GM18502 (cell line): ENCODE data around the gene CCDC9B.

Source experiments
- ATAC-seq: cut with Tn5 transposase; IDR thresholded peaks from one replicate; pipeline ENCODE4 v1.9.1; 2021; ENCODE audit warnings: mild to moderate bottlenecking; ENCODE audit not compliant: unreplicated experiment, poor library complexity

The CCDC9B gene

DNA sequence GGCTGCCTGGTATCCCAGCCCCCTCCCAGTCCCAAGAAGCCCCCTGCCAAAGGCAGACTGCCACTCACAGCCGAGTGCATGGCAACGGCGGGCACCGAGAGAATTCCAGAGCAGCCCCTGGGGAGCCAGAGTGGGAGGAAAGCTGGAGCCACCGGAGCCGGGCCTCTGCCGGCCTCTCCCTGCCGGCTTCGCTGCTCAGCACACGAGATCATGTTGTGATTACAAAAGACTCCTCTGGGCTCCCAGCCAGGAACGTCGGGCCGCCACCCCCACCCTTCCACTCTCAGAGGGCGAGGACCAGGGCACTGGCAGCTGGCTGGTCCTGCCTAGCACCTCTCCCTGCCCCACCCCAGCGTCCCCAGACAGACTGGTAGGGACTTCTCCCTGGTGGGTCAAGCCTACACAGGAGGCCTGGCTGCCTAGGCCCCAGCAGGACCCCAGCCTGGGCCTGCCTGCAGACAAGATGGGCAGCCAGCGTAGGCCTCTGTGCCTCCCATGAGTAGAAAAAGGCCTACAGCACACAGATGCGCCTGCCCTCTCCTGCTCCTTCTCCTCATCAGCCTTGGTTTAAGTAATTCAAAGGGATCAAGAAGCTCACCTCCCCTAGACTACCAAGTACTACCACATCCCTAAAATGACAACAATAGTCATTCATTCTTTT, at the start of gene CCDC9B:
CCDC9B (minus strand) TSS at position 200 of the 661 bp plus-strand sequence; CDS start at position 80, 120 bp downstream.
- ATAC-seq: no peak

DNA sequence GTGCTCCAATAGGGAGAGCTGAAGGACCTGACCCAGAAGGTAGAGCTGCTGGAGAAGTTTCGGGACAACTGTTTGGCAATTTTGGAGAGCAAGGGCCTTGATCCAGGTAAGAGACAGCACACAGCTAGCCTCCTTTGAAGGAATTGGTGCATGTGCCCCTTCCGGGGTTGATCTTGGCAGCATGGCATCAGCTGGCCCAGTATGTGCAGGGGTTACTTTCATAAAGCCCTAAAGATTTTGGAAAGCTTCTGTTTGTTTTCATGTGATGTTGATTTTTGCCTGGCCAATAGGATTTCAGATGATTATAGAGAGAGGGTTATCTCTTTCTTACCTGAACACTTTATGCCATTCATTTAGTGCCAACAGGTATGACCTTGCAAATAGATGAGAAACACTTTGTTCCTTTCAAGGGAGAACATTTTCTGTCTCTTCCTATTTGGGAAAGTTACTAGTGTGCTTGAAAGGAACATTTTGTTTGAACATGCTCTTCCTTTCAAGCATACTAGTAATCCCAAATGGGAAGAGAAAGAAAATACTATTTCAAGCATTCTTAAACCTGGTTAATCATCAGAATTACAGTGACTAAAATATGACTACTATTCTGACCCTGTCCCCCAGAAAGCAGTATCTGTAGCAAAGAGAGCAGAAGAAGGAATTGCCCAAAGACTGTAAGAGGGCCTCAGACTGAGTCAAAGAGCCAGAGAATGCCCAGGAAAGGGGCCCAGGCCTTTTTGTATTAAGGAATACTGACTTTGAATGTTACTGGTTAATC, 49.3 kb upstream of the CCDC9B start:
- ATAC-seq: no peak

DNA sequence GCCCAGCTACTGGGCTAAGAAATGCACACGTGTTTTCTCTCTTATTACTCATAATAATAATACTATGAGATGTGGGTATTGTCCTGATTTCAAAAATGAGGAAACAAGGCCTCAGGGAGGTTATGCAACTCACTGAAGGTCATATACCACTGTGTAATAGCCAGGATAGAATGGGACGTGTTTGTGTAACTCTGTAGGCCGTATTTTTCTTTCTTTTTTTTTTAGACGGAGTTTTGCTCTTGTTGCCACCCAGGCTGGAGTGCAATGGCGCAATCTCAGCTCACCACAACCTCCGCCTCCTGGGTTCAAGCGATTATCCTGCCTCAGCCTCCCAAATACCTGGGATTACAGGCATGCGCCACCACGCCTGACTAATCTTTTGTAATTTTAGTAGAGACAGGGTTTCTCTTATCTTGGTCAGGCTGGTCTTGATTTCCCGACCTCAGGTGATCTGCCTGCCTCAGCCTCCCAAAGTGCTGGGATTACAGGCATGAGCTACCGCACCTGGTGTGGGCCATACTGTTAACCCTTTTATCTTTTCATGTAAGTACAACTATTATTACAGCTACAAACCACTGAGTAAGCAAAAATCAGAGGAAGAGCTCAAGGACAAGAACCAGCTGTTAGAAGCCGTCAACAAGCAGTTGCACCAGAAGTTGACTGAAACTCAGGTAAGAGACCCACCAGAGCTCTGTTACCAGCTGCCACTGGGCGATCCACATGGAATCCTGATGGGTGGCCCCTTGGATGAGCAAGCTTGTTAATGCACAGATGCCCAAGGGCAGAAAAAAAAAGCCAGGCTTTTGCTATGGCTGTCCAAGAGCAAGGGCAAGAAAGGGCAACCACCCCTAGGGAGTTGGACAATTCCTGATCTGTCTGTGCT, 48.4 kb upstream of the CCDC9B start:
- ATAC-seq: no peak

DNA sequence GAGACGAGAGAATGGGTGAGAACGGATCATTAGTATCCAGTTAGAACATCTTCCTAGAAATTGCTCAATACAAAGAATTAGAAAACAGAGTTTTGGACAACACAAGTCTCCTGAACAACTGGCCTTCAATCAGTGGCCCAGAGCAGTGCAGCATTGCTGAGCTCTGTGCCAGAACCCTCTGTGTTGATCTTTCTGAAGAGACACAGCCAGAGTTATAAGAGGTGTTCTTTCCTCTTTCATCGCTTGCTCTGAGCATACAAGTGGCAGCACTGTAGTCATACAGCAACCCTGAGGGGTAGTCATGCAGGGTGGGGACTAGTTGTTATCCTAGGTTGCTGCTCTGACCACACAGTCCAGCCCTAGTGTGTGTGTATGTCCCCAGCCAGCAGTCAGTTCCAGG, 45.7 kb upstream of the CCDC9B start:
- ATAC-seq: no peak

DNA sequence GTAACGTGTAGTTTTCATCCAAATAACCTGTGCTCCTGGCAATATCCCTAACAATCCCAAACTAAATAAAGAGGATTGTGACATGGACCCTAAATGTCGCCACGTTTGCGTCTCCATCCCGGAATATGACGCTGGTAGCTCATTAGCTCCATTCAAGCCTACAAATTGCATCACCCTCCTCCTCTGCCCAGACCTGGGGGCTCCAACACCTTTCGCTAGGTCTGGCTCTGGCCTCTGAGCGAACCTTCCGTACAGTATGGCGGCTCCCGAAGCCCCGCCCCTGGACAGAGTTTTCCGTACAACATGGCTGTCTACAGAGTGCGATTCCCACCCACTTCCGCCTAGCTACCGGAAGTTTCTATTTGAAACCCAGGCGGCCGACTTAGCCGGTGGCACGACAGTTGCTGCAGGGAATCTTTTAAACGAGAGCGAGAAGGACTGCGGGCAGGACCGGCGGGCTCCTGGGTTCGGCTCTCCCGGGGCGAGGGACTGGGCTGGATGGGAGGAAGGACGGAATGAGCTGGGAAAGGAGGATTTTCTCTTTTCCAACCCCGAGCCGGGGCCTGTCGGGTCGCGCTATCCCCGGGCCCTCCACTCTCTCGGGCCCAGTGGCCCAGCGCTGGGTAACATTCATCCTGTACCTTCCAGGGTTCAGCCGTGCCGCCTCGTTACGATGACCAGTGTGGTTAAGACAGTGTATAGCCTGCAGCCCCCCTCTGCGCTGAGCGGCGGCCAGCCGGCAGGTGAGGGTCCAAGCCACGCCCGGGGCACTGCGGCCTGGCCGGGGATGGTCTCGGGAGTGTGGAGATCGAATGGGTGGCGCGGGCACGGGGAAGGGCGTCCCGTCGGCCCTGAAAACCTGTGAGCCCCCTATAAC, 42.1 kb upstream of the CCDC9B start, which contains the start of gene KNSTRN:
KNSTRN (plus strand) TSS at position 142 of the 877 bp plus-strand sequence; CDS start at position 257, 115 bp downstream.
- ATAC-seq: peak; percentile 94

DNA sequence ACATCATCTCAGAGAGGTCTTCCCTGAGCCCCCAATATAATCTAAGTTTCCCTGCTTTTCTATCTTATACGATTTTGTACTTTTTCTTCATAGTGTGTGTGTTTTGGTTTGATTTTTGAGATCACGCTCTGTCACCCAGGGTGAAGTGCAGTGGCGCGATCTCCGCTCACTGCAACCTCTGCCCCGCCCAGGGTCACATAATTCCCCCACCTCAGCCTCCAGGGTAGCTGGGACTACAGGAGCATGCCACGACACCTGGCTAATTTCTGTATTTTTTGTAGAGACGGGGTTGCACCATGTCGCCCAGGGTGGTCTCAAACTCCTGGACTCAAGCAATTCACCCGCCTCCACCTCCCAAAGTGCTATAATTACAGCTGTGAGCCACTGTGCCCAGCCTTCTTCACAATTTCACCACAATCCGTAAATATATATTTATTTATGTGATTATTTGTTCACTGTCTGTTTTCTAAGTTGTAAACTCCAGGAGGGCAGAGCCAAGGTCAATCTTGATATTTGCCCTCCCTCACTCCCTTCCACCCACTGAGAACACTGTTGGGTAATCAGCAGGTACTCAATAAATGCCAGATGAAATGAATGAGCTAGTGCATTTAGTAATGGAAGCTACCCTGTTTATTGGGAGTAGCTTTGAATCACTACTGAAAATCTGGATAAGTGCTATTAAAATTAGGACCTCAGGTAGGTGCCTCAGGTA, 41.2 kb upstream of the CCDC9B start:
- ATAC-seq: no peak

DNA sequence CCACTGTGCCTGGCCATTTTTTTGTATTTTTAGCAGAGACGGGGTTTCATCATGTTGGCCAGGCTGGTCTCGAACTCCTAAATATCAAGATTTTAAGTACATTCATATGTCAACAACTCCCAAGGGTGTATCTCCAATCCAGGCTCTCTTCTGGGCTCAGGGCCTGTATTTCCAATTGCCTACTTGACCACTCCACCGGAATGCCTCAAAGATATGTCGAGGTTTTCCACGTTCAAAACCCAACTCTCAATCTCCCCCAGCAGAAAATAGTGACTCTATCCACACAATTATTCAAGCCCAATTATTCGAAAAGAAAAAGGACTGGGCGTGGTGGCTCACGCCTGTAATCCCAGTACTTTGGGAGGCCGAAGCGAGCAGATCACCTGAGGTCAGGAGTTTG, 39.9 kb upstream of the CCDC9B start:
- no peak for ATAC-seq

DNA sequence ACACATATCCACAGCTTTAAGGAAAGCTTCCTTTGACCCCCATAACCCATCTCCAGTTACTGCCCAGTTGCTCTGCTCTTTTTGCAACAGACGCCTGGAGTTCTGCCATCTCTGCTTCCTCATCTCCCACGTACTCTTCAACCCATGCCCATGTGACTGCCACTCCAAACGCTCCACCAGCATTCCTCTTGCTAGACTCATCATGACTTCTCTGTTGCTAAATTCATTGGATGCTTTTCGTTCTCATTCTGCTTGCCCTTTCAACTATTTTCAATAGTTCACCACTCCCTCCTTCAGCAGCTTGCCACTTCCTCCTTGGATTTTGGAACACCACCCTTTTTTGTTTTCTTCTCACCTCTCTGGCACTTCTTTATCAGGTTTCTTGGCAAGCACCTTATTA, 39.1 kb upstream of the CCDC9B start:
- ATAC-seq: no peak

DNA sequence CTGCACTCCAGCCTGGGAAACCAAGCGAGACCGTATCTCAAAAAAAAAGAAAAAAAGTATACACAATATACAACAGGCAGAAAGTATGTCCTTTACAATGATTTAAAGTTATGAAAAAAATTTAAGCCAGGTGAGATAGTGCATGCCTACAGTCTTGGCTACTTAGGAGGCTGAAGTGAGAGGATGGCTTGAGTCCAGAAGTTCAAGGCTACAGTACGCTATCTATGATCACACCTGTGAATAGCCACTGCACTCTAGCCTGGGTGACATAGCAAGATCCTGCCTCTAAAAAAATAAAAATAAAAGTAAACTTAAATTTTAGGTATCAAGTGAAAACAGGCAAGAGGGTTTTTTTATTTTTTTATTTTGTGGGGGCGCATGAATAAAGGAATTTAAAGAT, 38.6 kb upstream of the CCDC9B start:
- ATAC-seq: no peak

DNA sequence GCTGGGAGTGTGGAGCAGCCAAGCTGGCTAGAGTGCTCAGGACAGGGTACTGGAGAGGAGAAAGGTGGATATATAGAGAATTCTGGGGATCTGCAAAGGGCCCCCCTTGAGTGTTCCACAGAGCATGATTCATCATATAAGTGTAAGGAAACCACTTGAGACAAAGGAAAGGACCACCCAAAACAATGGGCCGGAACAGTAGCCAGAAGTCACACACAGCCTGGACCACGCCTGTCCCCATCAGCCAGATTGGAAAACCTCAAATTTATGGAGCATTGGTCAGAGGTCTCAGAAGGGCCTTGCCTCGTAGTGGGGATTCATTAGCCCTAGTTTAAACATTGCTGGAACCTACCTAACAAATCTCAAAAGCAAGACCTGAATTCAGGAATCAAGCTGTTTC, 36.9 kb upstream of the CCDC9B start:
- ATAC-seq: no peak

DNA sequence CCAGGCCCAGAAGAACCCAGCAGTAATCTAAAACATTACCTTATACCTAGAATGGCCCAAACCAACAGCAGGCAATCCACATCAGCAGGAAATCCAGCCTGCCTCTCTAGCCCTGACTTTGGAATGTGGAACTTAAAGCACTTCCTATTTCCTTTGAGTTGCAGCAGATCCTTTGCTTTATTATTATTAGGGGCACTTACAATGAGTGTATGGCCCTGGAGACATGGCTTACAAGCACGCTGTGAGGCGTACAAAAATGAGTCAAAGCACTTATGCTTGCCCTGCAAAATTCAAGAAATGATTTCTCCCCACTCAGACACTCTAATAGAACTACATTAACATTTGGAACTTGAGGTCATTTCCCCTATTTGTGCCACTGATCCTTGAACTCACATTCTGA, 32.2 kb upstream of the CCDC9B start:
- ATAC-seq: no peak

DNA sequence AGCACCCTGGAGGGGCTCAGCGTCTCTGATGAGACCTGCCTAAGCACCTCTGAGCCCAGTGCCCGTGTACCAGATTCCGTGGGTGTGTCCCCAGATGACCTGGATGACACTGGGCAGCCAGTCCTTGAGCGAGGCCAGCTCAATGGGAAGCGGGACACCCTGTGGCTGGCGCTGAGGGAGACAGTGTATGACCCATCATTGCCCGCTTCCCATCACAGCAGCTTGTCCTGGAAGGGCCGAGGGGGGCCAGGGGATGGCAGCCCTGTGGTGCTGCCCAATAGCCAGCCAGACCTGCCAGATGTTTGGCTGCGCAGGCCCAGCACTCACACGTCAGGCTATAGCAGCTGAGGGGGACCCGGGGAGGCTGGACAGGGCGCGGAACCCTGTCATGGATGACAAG, 29.2 kb upstream of the CCDC9B start:
- ATAC-seq: no peak

DNA sequence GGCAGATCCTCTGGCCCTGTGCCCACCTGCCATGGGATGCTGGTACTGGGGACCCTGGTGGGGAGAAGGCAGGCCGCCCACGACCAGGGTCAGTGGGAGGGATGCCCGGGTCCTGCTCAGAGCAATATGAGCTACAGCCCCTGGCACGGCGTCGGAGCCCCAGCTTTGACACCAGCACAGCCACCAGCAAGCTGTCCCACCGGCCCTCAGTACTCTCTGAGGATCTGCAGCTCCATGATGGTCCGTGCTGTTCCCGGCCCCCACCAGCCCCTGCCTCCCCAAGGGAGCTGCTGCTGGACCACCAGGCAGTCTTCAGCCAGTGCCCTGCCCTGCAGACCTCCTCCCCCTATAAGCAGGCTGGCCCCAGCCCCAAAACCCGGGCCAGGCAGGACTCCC, 28.7 kb upstream of the CCDC9B start:
- ATAC-seq: no peak

DNA sequence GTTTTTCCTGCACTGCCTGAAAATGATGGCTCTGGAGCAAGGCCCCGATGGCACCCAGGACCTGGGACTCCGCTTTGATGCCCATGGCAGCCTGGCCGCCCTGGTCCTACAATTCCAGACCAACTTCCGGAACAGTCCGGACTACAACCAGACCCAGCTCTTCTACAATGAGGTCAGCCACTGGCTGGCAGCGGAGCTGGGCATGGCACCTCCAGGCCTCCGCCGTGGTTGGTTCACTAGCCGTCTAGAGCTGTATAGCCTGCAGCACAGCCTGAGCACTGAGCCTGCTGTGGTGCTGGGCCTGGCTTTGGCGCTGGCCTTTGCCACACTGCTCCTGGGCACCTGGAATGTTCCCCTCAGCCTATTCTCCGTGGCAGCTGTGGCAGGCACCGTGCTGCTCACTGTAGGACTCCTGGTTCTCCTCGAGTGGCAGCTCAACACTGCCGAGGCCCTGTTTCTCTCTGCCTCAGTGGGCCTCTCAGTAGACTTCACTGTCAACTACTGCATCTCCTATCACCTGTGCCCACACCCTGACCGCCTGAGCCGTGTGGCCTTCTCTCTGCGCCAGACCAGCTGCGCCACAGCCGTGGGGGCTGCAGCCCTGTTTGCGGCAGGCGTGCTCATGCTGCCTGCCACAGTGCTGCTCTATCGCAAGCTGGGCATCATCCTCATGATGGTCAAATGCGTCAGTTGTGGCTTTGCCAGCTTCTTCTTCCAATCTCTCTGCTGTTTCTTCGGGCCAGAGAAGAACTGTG, 28.2 kb upstream of the CCDC9B start:
- no peak for ATAC-seq

DNA sequence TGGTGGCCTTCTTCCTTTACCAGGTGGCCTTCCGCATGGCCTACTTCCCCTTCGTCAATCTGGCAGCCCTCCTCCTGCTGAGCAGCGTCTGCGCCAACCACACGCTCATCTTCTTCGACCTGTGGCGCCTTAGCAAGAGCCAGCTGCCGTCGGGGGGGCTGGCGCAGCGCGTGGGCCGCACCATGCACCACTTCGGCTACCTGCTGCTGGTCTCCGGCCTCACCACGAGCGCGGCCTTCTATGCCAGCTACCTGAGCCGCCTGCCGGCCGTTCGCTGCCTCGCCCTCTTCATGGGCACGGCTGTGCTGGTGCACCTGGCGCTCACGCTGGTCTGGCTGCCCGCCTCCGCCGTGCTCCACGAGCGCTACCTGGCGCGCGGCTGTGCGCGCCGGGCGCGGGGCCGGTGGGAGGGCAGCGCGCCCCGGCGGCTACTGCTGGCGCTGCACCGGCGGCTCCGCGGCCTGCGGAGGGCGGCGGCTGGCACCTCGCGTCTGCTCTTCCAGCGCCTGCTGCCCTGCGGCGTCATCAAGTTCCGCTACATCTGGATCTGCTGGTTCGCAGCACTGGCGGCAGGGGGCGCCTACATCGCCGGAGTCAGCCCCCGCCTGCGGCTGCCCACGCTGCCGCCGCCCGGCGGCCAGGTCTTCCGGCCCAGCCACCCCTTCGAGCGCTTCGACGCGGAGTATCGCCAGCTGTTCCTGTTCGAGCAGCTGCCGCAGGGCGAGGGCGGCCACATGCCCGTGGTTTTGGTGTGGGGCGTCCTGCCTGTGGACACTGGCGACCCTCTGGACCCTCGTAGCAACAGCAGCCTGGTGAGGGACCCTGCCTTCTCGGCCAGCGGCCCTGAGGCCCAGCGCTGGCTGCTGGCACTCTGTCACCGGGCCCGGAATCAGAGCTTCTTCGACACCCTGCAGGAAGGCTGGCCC, 27.2 kb upstream of the CCDC9B start:
- peak; percentile 86 for ATAC-seq

DNA sequence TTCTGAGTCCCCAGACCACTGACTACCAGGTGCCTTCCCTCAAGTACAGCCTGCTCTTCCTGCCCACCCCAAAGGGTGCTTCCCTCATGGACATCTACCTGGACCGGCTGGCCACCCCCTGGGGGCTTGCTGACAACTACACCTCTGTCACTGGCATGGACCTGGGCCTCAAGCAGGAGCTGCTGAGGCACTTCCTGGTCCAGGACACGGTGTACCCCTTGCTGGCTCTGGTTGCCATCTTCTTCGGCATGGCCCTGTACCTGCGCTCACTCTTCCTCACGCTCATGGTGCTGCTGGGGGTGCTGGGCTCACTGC, 26.6 kb upstream of the CCDC9B start:
- no peak for ATAC-seq

DNA sequence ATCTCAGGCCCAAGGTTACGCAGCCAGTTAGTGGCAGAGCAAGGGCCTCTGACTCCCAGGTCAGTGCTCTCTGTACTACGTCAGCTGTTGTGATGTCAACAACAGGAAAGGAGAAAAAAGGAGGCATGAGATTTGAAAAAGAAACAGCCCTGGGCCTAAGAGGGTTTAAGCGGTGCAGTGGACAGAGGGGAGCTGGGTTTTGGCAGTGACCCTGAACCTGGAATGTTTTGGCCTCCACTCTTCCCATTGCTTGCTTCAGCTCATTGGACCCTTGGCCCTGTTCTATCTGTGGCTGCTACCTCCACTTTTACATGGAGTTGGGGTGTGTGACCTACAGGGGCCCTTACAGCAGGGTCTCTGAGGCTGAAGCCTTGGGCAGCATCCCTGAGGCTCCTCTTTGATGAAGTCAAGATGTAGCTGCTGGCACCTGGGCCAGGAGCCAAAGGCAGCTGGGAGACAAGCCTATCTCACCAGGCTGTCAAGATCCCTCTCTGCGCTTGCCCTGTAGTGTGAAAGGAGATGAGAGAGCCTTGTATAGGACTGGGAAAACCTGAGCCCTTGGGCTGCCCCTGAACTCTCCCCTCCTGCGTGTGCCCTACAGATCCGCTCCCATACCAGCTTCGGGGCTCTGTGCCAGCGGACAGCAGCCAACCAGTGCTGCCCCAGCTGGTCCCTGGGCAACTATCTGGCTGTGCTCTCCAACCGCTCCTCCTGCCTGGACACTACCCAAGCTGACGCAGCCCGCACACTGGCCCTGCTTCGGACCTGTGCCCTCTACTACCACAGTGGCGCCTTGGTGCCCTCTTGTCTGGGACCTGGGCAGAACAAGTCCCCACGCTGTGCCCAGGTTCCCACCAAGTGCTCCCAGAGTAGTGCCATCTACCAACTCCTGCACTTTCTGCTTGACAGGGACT, 26.0 kb upstream of the CCDC9B start:
- ATAC-seq: no peak
